ENCODE results near the gene F13A1.

F13A1 gene

DNA sequence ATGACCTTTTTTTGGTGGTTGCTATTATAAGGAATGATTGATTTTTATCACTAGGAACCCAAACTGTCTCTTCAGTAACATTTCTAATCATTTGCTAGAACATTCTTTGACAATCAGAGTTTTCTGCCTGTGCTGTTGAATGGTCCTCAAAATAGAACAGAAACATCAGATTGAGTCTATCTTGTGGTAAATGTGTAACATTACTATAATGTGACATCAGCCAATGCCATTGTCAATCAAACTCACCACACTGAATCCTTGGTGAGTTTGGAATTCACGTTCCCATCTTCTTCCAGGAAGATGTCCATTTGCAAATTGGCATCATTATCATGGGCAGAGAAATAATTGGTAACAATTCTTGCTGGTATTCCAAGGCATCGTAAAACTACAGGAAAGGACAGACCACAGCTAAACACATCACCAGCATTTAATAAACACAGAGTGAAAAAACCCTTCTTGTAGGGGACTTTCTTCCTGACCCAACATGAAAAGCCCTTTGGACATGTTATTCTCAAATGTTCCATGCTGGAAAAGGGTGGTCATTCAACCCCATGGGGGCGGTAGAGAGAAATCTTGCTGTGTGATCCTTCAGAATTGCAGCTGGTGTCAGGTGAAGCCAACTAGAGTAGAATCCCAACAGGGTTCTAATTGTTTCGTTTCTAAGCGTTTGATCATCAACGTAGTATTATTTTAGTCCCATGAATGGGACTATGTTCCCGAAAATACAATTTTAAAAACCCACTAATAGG lies 98.5 kb downstream of the F13A1 start (continued):
- TF ChIP-seq GLI2 (tag by site-specific recombination; IDR thresholded peaks at IDR 0.05; ENCODE audit: borderline replicate concordance, low read depth): no peak
- no peak for TF ChIP-seq ZNF175 (tag by site-specific recombination; IDR thresholded peaks at IDR 0.05)
- TF ChIP-seq, protein P1, sequence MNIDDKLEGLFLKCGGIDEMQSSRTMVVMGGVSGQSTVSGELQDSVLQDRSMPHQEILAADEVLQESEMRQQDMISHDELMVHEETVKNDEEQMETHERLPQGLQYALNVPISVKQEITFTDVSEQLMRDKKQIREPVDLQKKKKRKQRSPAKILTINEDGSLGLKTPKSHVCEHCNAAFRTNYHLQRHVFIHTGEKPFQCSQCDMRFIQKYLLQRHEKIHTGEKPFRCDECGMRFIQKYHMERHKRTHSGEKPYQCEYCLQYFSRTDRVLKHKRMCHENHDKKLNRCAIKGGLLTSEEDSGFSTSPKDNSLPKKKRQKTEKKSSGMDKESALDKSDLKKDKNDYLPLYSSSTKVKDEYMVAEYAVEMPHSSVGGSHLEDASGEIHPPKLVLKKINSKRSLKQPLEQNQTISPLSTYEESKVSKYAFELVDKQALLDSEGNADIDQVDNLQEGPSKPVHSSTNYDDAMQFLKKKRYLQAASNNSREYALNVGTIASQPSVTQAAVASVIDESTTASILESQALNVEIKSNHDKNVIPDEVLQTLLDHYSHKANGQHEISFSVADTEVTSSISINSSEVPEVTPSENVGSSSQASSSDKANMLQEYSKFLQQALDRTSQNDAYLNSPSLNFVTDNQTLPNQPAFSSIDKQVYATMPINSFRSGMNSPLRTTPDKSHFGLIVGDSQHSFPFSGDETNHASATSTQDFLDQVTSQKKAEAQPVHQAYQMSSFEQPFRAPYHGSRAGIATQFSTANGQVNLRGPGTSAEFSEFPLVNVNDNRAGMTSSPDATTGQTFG (tag by site-specific recombination; IDR thresholded peaks at IDR 0.05; ENCODE audit: borderline replicate concordance): no peak
- no peak for TF ChIP-seq PRDM1 (tag by site-specific recombination; IDR thresholded peaks at IDR 0.05)
- TF ChIP-seq ZNF624 (tag by site-specific recombination; IDR thresholded peaks at IDR 0.05): no peak

DNA sequence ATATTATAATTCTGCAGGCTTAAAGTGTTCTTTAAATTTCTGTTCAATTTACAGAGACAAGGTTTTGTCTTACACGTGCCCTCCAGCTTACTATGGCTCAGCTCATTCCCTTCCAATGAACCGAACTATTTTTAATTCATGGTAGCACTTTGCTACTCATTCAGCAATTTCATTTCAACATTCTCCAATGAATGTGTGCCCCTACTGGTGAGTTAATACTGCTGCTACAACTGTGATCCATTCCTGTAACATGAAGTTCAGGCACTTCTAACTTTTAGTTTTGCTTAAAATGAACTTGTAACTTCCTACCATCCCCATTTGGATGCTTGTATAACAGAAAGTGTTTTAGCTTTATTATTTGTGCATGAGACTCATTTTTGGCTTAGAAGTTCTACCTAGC lies 99.7 kb downstream of the F13A1 start:
- H3K36me3 ChIP-seq (ENCODE audit: control insufficient read depth in 2 of 2, insufficient read depth in 1 of 2, low read length in 2 of 2): no peaks in the 10 kb centered on the region
- TF ChIP-seq RBAK (tag by site-specific recombination; IDR thresholded peaks at IDR 0.05) (no peak), HOXC10 (CRISPR knock-in tag; IDR thresholded peaks at IDR 0.05) (no peak), ZNF654 (tag by site-specific recombination; IDR thresholded peaks at IDR 0.05; ENCODE audit: low read depth) (no peak), SP7 (tag by site-specific recombination; IDR thresholded peaks at IDR 0.05) (no peak), ZNF221 (tag by site-specific recombination; IDR thresholded peaks at IDR 0.05; ENCODE audit: borderline replicate concordance) (no peak), FEZF1 (tag by site-specific recombination; IDR thresholded peaks at IDR 0.05) (no peak), SCRT1 (tag by site-specific recombination; IDR thresholded peaks at IDR 0.05; ENCODE audit: borderline replicate concordance) (no peak)
- TF ChIP-seq, protein P2, sequence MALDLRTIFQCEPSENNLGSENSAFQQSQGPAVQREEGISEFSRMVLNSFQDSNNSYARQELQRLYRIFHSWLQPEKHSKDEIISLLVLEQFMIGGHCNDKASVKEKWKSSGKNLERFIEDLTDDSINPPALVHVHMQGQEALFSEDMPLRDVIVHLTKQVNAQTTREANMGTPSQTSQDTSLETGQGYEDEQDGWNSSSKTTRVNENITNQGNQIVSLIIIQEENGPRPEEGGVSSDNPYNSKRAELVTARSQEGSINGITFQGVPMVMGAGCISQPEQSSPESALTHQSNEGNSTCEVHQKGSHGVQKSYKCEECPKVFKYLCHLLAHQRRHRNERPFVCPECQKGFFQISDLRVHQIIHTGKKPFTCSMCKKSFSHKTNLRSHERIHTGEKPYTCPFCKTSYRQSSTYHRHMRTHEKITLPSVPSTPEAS (tag by site-specific recombination; IDR thresholded peaks at IDR 0.05): no peak
- TF ChIP-seq, protein P3, sequence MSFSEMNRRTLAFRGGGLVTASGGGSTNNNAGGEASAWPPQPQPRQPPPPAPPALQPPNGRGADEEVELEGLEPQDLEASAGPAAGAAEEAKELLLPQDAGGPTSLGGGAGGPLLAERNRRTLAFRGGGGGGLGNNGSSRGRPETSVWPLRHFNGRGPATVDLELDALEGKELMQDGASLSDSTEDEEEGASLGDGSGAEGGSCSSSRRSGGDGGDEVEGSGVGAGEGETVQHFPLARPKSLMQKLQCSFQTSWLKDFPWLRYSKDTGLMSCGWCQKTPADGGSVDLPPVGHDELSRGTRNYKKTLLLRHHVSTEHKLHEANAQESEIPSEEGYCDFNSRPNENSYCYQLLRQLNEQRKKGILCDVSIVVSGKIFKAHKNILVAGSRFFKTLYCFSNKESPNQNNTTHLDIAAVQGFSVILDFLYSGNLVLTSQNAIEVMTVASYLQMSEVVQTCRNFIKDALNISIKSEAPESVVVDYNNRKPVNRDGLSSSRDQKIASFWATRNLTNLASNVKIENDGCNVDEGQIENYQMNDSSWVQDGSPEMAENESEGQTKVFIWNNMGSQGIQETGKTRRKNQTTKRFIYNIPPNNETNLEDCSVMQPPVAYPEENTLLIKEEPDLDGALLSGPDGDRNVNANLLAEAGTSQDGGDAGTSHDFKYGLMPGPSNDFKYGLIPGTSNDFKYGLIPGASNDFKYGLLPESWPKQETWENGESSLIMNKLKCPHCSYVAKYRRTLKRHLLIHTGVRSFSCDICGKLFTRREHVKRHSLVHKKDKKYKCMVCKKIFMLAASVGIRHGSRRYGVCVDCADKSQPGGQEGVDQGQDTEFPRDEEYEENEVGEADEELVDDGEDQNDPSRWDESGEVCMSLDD (tag by site-specific recombination; IDR thresholded peaks at IDR 0.05): no peak
- TF ChIP-seq, protein P4, sequence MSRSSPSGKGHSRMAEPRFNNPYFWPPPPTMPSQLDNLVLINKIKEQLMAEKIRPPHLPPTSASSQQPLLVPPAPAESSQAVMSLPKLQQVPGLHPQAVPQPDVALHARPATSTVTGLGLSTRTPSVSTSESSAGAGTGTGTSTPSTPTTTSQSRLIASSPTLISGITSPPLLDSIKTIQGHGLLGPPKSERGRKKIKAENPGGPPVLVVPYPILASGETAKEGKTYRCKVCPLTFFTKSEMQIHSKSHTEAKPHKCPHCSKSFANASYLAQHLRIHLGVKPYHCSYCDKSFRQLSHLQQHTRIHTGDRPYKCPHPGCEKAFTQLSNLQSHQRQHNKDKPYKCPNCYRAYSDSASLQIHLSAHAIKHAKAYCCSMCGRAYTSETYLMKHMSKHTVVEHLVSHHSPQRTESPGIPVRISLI (tag by site-specific recombination; IDR thresholded peaks at IDR 0.05): no peak
- CTCF ChIA-PET: interaction anchor here (0.6 to 3.9 kb wide), 16 partner anchors 8 to 634 kb away, joined by 3 to 20 read pairs (median 3); no protein-coding TSS in a partner anchor
- H3K9me3 ChIP-seq (ENCODE audit: control insufficient read depth, insufficient read depth, low read depth, low read length): no peaks in the 10 kb centered on the region
- no peak overlapping the region for H3K27ac ChIP-seq (ENCODE audit: extremely low read depth, low read depth, low read length)
- no peak overlapping the region for H3K4me3 ChIP-seq (ENCODE audit: low read depth, low read length)
- H3K4me1 ChIP-seq (ENCODE audit: control insufficient read depth, insufficient read depth, low read length): no peaks in the 10 kb centered on the region
- POLR2A ChIA-PET: no interaction called here

DNA sequence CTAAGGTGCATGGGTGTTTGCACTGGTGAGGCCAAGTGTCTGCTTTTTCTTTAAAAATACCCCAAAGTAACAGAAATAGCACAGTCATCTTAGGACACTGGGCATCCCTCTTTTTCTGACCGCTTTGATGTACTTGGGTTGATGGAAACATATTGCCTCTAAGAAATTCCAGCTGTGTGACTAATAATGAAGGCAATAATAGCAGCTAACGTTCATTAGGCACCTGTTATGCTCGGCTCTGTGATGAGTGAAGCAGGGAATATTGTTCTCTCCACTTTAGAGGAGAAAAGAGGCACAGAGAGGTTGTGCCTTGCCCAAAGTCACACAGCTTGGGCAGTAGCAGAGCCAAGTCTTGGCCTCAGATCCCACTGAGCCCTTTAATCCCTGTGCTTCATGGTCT lies 100.7 kb downstream of the F13A1 start:
- Histone ChIP-seq H3K4me1 (ENCODE audit: control insufficient read depth, insufficient read depth, low read length) (no peaks in the 10 kb centered on the region), H3K9me3 (ENCODE audit: control insufficient read depth, insufficient read depth, low read depth, low read length) (no peaks in the 10 kb centered on the region), H3K4me3 (ENCODE audit: low read depth, low read length) (no peak overlapping the region), H3K27ac (ENCODE audit: extremely low read depth, low read depth, low read length) (no peak overlapping the region), H3K36me3 (ENCODE audit: control insufficient read depth in 2 of 2, insufficient read depth in 1 of 2, low read length in 2 of 2) (no peaks in the 10 kb centered on the region)
- ChIA-PET CTCF (interaction anchor here (0.9 to 3.9 kb wide), 2 partner anchors 12 to 327 kb away, joined by 3 to 20 read pairs; no protein-coding TSS in a partner anchor), POLR2A (no interaction called here)
- TF ChIP-seq, protein P5, sequence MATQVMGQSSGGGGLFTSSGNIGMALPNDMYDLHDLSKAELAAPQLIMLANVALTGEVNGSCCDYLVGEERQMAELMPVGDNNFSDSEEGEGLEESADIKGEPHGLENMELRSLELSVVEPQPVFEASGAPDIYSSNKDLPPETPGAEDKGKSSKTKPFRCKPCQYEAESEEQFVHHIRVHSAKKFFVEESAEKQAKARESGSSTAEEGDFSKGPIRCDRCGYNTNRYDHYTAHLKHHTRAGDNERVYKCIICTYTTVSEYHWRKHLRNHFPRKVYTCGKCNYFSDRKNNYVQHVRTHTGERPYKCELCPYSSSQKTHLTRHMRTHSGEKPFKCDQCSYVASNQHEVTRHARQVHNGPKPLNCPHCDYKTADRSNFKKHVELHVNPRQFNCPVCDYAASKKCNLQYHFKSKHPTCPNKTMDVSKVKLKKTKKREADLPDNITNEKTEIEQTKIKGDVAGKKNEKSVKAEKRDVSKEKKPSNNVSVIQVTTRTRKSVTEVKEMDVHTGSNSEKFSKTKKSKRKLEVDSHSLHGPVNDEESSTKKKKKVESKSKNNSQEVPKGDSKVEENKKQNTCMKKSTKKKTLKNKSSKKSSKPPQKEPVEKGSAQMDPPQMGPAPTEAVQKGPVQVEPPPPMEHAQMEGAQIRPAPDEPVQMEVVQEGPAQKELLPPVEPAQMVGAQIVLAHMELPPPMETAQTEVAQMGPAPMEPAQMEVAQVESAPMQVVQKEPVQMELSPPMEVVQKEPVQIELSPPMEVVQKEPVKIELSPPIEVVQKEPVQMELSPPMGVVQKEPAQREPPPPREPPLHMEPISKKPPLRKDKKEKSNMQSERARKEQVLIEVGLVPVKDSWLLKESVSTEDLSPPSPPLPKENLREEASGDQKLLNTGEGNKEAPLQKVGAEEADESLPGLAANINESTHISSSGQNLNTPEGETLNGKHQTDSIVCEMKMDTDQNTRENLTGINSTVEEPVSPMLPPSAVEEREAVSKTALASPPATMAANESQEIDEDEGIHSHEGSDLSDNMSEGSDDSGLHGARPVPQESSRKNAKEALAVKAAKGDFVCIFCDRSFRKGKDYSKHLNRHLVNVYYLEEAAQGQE (tag by site-specific recombination; IDR thresholded peaks at IDR 0.05): no peak
- no peak for TF ChIP-seq ZNF677 (tag by site-specific recombination; IDR thresholded peaks at IDR 0.05)
